Nephron (organoid): Measurements from ENCODE around the gene USP13.
A peak's percentile ranks its signal among the peaks of the same experiment; 100 is the strongest.

Experiments used
- H3K27ac Mint-ChIP-seq, 3 experiments: 2 replicates each; pipeline ENCODE4 v1.8.0; 2020; ENCODE audit warnings: mixed read lengths in 3 of 3, mild to moderate bottlenecking in 2 of 3, moderate library complexity in 1 of 3
- H3K27me3 Mint-ChIP-seq: 2 replicates; pipeline ENCODE4 v1.8.0; 2021; ENCODE audit warnings: low read depth, mild to moderate bottlenecking, moderate library complexity, mixed read lengths
- H3K36me3 Mint-ChIP-seq: 2 replicates; pipeline ENCODE4 v1.8.0; 2020; ENCODE audit warnings: low read depth, mixed read lengths
- H3K4me1 Mint-ChIP-seq: 2 replicates; pipeline ENCODE4 v1.8.0; 2020; ENCODE audit warnings: mixed read lengths
- H3K4me3 Mint-ChIP-seq, 3 experiments: 2 replicates each; pipeline ENCODE4 v1.8.0; 2020; ENCODE audit warnings: mild to moderate bottlenecking in 3 of 3, mixed read lengths in 3 of 3, moderate library complexity in 2 of 3
- H3K9me3 Mint-ChIP-seq: 2 replicates; pipeline ENCODE4 v1.8.0; 2020; ENCODE audit warnings: mixed read lengths
- TF ChIP-seq, protein P1 (sequence below), 3 experiments: fragments of 200-600 bp; sonication (generic); IDR thresholded peaks; one replicate each; pipeline ENCODE4 v1.5.0; 2021; ENCODE audit warnings: antibody characterized with exemption in 3 of 3; ENCODE audit not compliant: unreplicated experiment in 3 of 3

Gene USP13

DNA sequence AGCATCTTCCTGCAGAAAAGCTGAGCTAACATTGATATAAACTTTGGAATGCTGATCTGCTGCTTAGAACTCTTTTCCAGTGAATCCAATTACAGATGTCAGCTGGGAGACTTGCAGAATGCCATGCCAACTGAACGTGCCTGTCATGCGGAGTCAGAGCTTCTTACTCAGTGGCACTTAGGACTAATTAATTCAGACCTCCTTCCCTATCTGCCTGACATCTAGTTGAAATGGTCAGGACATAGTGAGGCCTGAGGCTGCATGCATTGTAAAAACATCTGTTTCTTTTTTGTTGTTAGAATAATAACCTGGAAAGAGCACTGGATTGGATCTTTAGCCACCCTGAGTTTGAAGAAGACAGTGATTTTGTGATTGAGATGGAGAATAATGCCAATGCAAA lies 112.6 kb downstream of the USP13 start:
- no peaks in the 10 kb centered on the region for H3K9me3 Mint-ChIP-seq
- no peaks in the 10 kb centered on the region for H3K4me1 Mint-ChIP-seq
- no peak overlapping the region for H3K27ac Mint-ChIP-seq
- TF ChIP-seq, protein P1, sequence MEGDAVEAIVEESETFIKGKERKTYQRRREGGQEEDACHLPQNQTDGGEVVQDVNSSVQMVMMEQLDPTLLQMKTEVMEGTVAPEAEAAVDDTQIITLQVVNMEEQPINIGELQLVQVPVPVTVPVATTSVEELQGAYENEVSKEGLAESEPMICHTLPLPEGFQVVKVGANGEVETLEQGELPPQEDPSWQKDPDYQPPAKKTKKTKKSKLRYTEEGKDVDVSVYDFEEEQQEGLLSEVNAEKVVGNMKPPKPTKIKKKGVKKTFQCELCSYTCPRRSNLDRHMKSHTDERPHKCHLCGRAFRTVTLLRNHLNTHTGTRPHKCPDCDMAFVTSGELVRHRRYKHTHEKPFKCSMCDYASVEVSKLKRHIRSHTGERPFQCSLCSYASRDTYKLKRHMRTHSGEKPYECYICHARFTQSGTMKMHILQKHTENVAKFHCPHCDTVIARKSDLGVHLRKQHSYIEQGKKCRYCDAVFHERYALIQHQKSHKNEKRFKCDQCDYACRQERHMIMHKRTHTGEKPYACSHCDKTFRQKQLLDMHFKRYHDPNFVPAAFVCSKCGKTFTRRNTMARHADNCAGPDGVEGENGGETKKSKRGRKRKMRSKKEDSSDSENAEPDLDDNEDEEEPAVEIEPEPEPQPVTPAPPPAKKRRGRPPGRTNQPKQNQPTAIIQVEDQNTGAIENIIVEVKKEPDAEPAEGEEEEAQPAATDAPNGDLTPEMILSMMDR (IDR thresholded peaks at IDR 0.05; ENCODE audit: unreplicated experiment in 3 of 3): no peak
- H3K27me3 Mint-ChIP-seq: no peaks in the 10 kb centered on the region
- H3K4me3 Mint-ChIP-seq: no peak overlapping the region
- peaks cover 56% of the 10 kb centered on the region for H3K36me3 Mint-ChIP-seq

DNA sequence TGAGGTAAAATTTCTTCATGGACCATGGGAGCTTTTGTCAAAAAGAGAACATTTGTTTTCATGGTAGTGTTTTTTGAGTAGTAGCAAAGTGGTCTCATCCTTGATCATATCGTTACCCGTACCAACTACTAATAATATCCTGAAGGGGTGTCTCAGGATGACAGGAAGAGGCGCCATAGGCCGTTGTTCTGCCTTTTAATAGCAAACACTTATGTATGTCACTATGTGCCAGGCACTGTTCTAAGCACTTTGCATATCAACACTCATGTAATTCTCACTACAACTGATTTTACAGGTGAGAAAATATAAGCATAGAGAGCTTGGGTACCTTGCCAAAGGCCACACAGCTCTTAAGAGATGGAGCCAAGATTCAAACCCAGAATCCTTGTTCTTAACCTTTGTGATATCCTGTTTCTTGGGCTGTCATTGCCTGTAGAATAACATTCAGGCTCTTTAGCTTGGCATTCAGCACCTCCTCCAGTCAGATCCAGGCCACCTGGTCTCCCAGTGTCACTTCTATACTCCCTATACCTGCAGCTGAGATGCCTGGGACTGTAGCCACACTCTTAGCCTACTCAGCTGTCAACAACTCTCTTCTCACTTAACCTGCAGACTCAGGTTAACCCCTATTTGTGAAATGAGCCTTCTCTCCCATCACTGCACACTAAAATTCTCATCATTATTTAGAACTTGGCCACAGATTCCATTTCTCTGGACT lies 113.7 kb downstream of the USP13 start:
- H3K36me3 Mint-ChIP-seq: peaks cover 46% of the 10 kb centered on the region
- TF ChIP-seq, protein P1 (IDR thresholded peaks at IDR 0.05; ENCODE audit: unreplicated experiment in 3 of 3): no peak
- no peak overlapping the region for H3K27ac Mint-ChIP-seq
- H3K4me3 Mint-ChIP-seq: no peak overlapping the region
- no peaks in the 10 kb centered on the region for H3K27me3 Mint-ChIP-seq
- no peaks in the 10 kb centered on the region for H3K4me1 Mint-ChIP-seq
- no peaks in the 10 kb centered on the region for H3K9me3 Mint-ChIP-seq

DNA sequence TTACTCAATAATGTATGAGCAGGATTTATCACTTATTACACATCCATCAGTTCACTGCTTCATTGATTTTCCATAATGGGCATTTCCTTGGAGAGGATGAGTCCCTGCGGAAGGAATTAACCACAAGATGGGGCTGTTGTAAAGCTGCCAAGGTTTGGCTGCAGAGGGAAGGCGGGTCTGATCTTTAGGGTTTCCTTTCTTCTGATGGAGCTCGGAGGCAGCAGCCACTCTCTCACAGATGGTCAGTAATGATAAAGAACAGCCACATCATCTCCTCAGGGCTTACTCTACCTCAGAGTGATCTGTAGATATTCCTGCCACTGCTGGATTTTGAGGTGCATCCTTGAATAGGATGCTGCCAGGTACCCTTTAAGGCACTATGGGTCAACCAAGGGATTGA lies 115.2 kb downstream of the USP13 start:
- TF ChIP-seq, protein P1 (IDR thresholded peaks at IDR 0.05; ENCODE audit: unreplicated experiment in 3 of 3): peak; percentile 27 to 61 (median 33)
- Mint-ChIP-seq H3K36me3 (peaks cover 44% of the 10 kb centered on the region), H3K4me3 (no peak overlapping the region), H3K9me3 (no peaks in the 10 kb centered on the region), H3K27me3 (no peaks in the 10 kb centered on the region), H3K4me1 (no peaks in the 10 kb centered on the region), H3K27ac (no peak overlapping the region)

DNA sequence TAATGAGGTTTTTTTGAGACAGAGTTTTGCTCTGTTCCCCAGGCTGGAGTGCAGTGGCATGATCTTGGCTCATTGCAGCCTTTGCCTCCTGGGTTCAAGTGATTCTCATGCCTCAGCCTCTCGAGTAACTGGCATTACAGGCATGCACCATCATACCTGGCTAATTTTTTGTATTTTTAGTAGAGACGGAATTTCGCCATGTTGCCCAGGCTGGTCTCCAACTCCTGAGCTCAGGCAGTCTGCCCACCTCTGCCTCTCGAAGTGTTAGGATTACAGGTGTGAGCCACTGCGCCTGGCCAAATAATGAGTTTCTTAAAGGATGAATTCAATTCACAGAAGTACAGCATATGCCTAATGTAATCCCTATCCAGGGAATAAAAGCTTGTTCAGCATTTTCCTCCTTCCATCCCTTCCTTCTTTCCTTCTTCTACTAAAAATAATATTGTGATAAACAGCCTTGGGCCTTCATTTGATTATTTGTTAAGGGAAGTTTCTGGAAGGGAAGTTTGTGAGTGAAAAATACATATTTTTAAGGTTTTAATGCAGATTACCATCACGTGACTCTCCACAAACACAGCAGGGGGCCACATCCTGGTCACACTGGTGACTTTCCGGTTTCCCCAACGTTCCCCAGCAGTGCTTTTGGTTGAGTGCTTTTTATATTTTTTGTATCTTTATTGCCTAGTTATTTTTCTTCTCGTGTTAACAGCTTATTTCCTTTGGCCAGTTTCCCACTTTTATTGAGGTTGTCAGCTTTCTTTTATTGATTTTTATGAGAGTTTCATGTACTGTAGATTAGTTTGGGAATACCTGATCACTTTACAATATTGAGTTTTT lies 116.8 kb downstream of the USP13 start:
- TF ChIP-seq, protein P1 (IDR thresholded peaks at IDR 0.05; ENCODE audit: unreplicated experiment in 3 of 3): no peak
- no peaks in the 10 kb centered on the region for H3K27me3 Mint-ChIP-seq
- no peak overlapping the region for H3K4me3 Mint-ChIP-seq
- H3K36me3 Mint-ChIP-seq: peaks cover 53% of the 10 kb centered on the region
- no peaks in the 10 kb centered on the region for H3K4me1 Mint-ChIP-seq
- peaks cover 3% of the 10 kb centered on the region for H3K9me3 Mint-ChIP-seq
- H3K27ac Mint-ChIP-seq: peak overlapping the region in 1 of 3 experiments; percentile 33

DNA sequence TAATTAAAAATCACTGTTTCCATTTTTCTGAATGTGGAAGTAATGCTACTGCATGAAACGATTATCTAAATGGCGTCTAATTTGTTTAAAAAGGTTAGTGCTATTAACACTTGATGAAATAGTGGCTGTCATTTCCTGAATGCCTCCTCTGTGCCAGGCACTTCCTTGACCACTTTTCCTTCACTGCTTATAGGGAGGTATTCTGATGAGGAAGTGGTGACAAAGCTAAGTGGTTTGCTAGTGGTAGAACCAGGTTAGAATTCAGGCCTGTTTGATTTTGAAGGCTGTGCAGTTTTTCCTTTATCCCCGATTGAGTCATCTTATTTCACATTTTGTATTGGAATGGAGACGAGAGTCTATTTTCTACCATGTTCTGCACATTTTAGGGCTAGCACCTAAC lies 119.0 kb downstream of the USP13 start:
- TF ChIP-seq, protein P1 (IDR thresholded peaks at IDR 0.05; ENCODE audit: unreplicated experiment in 3 of 3): no peak

More for the DNA sequence above, 119.0 kb downstream of the USP13 start:
- Mint-ChIP-seq H3K27me3 (no peaks in the 10 kb centered on the region), H3K4me3 (no peak overlapping the region), H3K9me3 (peaks cover 9% of the 10 kb centered on the region), H3K4me1 (no peaks in the 10 kb centered on the region), H3K36me3 (peaks cover 50% of the 10 kb centered on the region), H3K27ac (no peak overlapping the region)
